GM13976 (cell line): ENCODE results near the gene PLEKHO1.
A peak's percentile ranks its signal among the peaks of the same experiment; 100 is the strongest.
"Not testable (repeated sequence)": the region's sequence is repeated elsewhere in the genome, so short reads cannot be mapped to it uniquely, and the experiment has no call there.

Experiments used
- DNase-seq: peaks from one replicate; pipeline ENCODE4 v3.0.0; 2012; ENCODE audit warnings: low spot score
- in situ Hi-C: fragments of 300-500 bp; cut with MboI; formaldehyde crosslinking; loops from one replicate; pipeline ENCODE4 v1.12.0; 2022; ENCODE audit warnings: low sequenced_read_pairs, mixed read lengths, inconsistent platforms; ENCODE audit not compliant: unreplicated experiment
- TF ChIP-seq, protein P1 (sequence below): IDR thresholded peaks from 2 replicates; pipeline ENCODE4 v1.5.1; 2012; ENCODE audit warnings: borderline replicate concordance, mild to moderate bottlenecking; ENCODE audit not compliant: insufficient read depth; ENCODE audit errors: extremely low read depth, missing control alignments, control extremely low read depth

The PLEKHO1 gene

DNA sequence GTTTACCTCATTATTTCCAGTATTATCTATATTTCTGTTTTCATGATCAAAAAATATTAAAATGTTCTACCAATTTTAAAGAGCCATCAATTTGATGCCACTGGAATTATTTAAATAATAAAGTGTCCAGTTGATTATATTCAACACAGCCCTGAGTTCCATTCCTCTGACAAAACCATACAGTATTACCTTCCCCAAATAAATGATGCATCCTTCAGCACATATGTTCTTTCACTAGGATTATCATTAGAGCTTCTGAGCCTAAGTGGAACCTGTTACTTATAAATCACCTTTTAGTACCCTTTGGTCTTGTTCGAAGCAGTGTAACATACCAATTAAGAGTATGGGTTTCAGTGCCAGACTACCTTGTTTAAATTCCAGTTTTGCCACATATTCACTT lies 17.3 kb upstream of the PLEKHO1 start:
- TF ChIP-seq, protein P1, sequence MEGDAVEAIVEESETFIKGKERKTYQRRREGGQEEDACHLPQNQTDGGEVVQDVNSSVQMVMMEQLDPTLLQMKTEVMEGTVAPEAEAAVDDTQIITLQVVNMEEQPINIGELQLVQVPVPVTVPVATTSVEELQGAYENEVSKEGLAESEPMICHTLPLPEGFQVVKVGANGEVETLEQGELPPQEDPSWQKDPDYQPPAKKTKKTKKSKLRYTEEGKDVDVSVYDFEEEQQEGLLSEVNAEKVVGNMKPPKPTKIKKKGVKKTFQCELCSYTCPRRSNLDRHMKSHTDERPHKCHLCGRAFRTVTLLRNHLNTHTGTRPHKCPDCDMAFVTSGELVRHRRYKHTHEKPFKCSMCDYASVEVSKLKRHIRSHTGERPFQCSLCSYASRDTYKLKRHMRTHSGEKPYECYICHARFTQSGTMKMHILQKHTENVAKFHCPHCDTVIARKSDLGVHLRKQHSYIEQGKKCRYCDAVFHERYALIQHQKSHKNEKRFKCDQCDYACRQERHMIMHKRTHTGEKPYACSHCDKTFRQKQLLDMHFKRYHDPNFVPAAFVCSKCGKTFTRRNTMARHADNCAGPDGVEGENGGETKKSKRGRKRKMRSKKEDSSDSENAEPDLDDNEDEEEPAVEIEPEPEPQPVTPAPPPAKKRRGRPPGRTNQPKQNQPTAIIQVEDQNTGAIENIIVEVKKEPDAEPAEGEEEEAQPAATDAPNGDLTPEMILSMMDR: no peak
- in situ Hi-C loops: no loop called here
- DNase-seq: no peak

DNA sequence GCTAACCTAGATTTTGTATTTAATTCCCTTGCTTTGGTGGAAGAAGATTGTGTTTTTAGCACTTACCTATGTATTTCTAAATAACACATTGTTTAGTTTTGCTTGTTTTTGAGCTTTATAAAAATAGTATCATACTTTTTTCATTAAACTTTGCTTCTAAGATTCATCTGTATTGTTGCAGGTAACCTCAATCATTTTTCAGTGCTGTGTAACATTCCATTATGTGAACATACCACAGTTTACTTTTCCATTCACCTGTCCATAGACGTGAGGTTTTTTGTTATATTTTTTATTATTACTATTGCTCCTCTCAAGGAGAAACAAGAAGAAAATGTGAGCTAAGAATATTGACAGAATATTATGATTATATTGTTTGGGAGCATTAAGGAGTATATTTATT lies 15.2 kb upstream of the PLEKHO1 start:
- in situ Hi-C loops: no loop called here
- TF ChIP-seq, protein P1: no peak
- DNase-seq: no peak

DNA sequence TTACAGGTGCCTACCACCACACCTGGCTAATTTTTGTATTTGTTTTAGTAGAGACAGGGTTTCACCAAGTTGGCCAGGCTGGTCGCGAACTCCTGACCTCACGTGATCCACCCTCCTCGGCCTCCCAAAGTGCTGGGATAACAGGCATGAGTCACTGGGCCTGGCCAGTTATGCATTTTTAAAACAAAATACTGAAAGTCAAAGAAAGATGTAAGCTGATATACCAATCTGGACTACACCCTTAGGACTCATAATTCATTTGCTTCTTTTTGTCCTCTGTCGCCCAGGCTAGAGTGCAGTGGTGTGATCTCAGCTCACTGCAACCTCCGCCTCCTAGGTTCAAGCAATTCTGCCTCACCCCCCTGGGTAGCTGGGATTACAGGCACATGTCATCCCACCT lies 14.3 kb upstream of the PLEKHO1 start:
- in situ Hi-C loops, DNase-seq: not testable (repeated sequence)

DNA sequence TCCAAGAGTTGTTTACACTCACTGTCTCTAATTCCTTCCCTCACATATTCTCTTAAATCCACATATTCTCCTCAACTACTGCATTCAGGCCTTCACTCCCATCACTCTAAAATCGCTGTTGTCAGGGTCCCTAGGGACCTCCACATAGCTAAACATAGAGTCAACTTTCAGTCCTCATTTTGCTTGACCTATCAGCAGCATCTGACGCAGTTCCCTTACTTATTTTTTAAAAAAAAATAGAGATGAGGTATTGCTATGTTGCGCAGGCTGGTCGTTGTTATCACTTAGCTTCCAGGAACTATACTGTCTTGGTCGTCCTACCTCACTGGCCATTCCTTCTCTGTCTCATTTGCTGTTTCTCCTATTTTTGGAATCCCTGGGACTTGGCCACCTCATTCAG lies 11.7 kb upstream of the PLEKHO1 start:
- TF ChIP-seq, protein P1: no peak
- DNase-seq: no peak
- in situ Hi-C loops: no loop called here

DNA sequence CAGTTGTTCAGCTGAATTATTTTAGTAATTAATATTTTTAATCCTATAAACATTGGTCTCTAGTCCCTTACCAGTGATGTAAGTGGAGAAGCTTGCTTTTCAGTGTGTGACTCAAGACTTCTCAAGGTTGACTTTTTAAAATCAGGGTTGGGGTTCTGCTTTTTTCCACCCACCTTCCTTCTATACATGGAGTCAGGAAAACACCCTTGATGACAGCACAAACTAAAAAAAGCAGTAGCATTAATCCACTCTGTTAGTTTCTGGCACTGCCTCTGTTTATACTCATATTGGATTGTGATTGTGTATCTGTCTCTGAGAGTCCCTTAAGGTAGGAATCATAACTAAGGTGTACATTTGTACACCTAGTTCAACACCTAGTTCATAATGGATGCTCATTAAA lies 8.3 kb upstream of the PLEKHO1 start:
- in situ Hi-C loops: no loop called here
- TF ChIP-seq, protein P1: no peak
- DNase-seq: peak; percentile 38

DNA sequence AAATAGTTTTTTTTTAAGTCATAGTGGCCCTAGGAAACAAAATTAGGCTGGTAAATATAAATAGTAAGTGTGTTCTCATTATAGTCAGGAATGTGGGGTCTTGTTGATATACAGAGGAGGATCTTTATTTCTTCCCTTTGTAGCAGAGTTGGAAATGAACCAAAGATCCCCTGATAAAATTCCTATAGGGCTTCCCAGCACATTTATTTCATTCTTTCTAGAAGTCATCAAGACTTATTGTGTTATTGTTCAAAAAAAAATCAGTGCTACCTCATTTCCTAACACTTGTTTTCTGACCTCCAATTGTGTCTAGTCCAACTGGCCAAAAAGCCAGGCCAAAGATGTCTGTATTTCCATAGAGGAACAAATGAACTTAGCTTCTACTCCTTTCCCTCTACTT lies 7.6 kb upstream of the PLEKHO1 start:
- in situ Hi-C loops: no loop called here
- no peak for DNase-seq
- TF ChIP-seq, protein P1: no peak

DNA sequence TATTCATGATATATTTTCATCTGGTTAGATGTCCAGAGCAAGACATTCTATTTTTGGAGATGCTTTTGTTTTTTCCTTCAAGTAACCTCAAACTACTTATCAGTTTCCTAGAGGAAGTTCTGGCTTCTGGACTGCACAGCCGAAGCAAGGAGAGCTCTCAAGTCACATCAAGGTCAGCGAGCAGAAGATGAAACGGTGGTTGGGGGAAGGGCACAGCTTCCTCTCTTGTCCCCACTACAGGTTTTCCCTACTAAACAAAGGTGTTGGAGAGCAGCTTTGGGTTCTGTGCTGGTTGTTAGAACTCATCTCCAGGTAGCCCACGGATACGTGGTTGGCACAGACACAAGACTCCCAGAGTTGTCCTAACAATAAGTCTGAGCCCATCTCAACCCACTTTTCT lies 5.1 kb upstream of the PLEKHO1 start:
- no peak for DNase-seq
- TF ChIP-seq, protein P1: no peak
- in situ Hi-C loops: no loop called here

DNA sequence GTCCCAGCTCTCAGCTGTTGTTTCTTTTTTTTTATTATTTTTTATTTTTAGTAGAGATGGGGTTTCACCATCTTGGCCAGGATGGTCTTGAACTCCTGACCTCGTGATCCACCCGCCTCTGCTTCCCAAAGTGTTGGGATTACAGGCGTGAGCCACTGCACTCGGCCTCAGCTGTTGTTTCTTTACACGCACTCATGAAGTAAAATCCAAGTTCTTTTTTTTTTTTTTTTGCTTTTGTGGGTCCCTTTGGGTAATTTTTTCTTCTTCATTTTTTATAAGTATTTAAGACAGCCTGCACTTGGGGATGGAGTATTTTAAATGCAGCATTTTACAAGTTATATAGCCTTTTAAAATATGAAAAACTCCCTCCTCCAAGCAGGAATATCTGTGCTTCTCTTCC lies 3.7 kb upstream of the PLEKHO1 start:
- not testable (repeated sequence) for DNase-seq

More for the DNA sequence above, 3.7 kb upstream of the PLEKHO1 start:
- in situ Hi-C loops: not testable (repeated sequence)
